HepG2 (cell line): Measurements from ENCODE around the gene CNP. TPM values are rescaled to one million over a fixed set of nuclear protein-coding genes. Genes with fewer than 3 reads are reported as not detected.
A peak's percentile ranks its signal among the peaks of the same experiment; 100 is the strongest.

ENCODE experiments used
- HNF1B ChIP-seq: sonication (generic); formaldehyde crosslinking; IDR thresholded peaks from 2 replicates; pipeline ENCODE4 v1.5.1; 2020; ENCODE audit warnings: mild to moderate bottlenecking, moderate library complexity, missing genetic modification reagents
- ZMYM4 ChIP-seq: sonication (generic); formaldehyde crosslinking; IDR thresholded peaks from 2 replicates; pipeline ENCODE4 v1.8.1; 2023; ENCODE audit warnings: mild to moderate bottlenecking, missing genetic modification reagents
- ZNF274 ChIP-seq: sonication (generic); formaldehyde crosslinking; IDR thresholded peaks from 2 replicates; pipeline ENCODE4 v1.5.1; 2020; ENCODE audit warnings: mild to moderate bottlenecking, missing genetic modification reagents
- ZNF292 ChIP-seq: sonication (generic); formaldehyde crosslinking; IDR thresholded peaks from 2 replicates; pipeline ENCODE4 v1.8.1; 2022; ENCODE audit warnings: mild to moderate bottlenecking, low read depth, missing genetic modification reagents, borderline replicate concordance
- ZNF674 ChIP-seq: sonication (generic); formaldehyde crosslinking; IDR thresholded peaks from 2 replicates; pipeline ENCODE4 v1.5.0; 2020; ENCODE audit warnings: low read depth, mild to moderate bottlenecking, missing genetic modification reagents
- ZNF775 ChIP-seq: sonication (generic); formaldehyde crosslinking; IDR thresholded peaks from 2 replicates; pipeline ENCODE4 v1.4.0; 2020; ENCODE audit warnings: missing genetic modification reagents, mild to moderate bottlenecking, moderate library complexity, borderline replicate concordance
- polyA plus RNA-seq, 8 experiments: library from polyadenylated mRNA; depleted of rRNA in 3 of 8; stranded (reverse) in 7 of 8; unstranded in 1 of 8; fragments of >200 nt; fragmentation: Illumina TruSeq in 4 of 8; extraction: Trizol in 4 of 8; gene quantifications; 2 replicates each; pipeline versions ENCODE4 v1.2.1 to v1.2.3, GENCODE V29; 2011 to 2016; ENCODE audit warnings: low read depth in 4 of 8, missing spikeins in 1 of 8, mixed read lengths in 1 of 8; ENCODE audit not compliant: insufficient read depth in 1 of 8
- total RNA-seq, 5 experiments: library from RNA; depleted of rRNA; stranded (reverse); fragments of >200 nt; fragmentation: Illumina TruSeq; extraction: Trizol; gene quantifications; 2 replicates each; pipeline ENCODE4 v1.2.3, GENCODE V29; 2016; ENCODE audit warnings: low read depth in 1 of 5
- TF ChIP-seq, protein P1 (sequence below): sonication (generic); formaldehyde crosslinking; IDR thresholded peaks from 2 replicates; pipeline ENCODE4 v1.4.0; 2020; ENCODE audit warnings: low read depth, missing genetic modification reagents

Gene CNP
- total and polyA plus RNA-seq, 2 of the 13 experiments (the other 11 are each of a cell fraction or from before 2014, with no cell fraction given): 97.2 to 161 TPM

GRCh38 chr17:41919165-41919817 lies 47.3 kb upstream of the CNP start (continued):
- TF ChIP-seq, protein P1, sequence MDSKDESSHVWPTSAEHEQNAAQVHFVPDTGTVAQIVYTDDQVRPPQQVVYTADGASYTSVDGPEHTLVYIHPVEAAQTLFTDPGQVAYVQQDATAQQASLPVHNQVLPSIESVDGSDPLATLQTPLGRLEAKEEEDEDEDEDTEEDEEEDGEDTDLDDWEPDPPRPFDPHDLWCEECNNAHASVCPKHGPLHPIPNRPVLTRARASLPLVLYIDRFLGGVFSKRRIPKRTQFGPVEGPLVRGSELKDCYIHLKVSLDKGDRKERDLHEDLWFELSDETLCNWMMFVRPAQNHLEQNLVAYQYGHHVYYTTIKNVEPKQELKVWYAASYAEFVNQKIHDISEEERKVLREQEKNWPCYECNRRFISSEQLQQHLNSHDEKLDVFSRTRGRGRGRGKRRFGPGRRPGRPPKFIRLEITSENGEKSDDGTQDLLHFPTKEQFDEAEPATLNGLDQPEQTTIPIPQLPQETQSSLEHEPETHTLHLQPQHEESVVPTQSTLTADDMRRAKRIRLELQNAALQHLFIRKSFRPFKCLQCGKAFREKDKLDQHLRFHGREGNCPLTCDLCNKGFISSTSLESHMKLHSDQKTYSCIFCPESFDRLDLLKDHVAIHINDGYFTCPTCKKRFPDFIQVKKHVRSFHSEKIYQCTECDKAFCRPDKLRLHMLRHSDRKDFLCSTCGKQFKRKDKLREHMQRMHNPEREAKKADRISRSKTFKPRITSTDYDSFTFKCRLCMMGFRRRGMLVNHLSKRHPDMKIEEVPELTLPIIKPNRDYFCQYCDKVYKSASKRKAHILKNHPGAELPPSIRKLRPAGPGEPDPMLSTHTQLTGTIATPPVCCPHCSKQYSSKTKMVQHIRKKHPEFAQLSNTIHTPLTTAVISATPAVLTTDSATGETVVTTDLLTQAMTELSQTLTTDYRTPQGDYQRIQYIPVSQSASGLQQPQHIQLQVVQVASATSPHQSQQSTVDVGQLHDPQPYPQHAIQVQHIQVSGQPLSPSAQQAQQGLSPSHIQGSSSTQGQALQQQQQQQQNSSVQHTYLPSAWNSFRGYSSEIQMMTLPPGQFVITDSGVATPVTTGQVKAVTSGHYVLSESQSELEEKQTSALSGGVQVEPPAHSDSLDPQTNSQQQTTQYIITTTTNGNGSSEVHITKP: peak; percentile 34; the same call in 1 of the 2 replicates
- no peak for TF ChIP-seq ZMYM4 (CRISPR knock-in tag)
- TF ChIP-seq ZNF274 (CRISPR knock-in tag): no peak; the same call in 1 of the 2 replicates
- TF ChIP-seq ZNF775 (CRISPR knock-in tag): no peak
- peak; percentile 83 for TF ChIP-seq HNF1B
- TF ChIP-seq ZNF674: no peak; the same call in 1 of the 2 replicates
- peak; percentile 88 for TF ChIP-seq ZNF292 (CRISPR knock-in tag)
- TF ChIP-seq, all 625 proteins: peak for 213
